ENCODE results near the gene FURIN.
"Not testable (repeated sequence)": the region's sequence is repeated elsewhere in the genome, so short reads cannot be mapped to it uniquely, and the experiment has no call there.

The FURIN gene

GRCh38 chr15:90903733-90904536, 35.5 kb downstream of the FURIN start:
- no peak for FAIRE-seq

- FAIRE-seq: no peak
These were observed 36.4 kb downstream of the FURIN start for GRCh38 chr15:90904746-90905145.

GRCh38 chr15:90905306-90906180, 37.2 kb downstream of the FURIN start:
- no peak for FAIRE-seq

- FAIRE-seq: no peak
These were observed 37.9 kb downstream of the FURIN start for GRCh38 chr15:90906181-90906849.

- no peak for FAIRE-seq
These were observed 38.8 kb downstream of the FURIN start for GRCh38 chr15:90907051-90907660.

- no peak for FAIRE-seq
These were observed 39.6 kb downstream of the FURIN start for GRCh38 chr15:90907838-90908507.

- not testable (repeated sequence) for FAIRE-seq
These were observed 41.1 kb downstream of the FURIN start for GRCh38 chr15:90909449-90909848.

- no peak for FAIRE-seq
These were observed 41.6 kb downstream of the FURIN start for GRCh38 chr15:90909976-90910375.

GRCh38 chr15:90910441-90911301, 42.3 kb downstream of the FURIN start:
- no peak for FAIRE-seq

GRCh38 chr15:90911302-90911623, 42.9 kb downstream of the FURIN start:
- no peak for FAIRE-seq

- FAIRE-seq: no peak
These were observed 43.8 kb downstream of the FURIN start for GRCh38 chr15:90911906-90912769.

- no peak for FAIRE-seq
These were observed 44.3 kb downstream of the FURIN start for GRCh38 chr15:90912770-90913075.

GRCh38 chr15:90913398-90913944, 45.1 kb downstream of the FURIN start:
- no peak for FAIRE-seq

- no peak for FAIRE-seq
These were observed 46.1 kb downstream of the FURIN start for GRCh38 chr15:90914305-90915080.

GRCh38 chr15:90915216-90915807, 46.9 kb downstream of the FURIN start:
- FAIRE-seq: no peak

GRCh38 chr15:90915808-90916440, 47.5 kb downstream of the FURIN start:
- FAIRE-seq: no peak

GRCh38 chr15:90916461-90916860, 48.1 kb downstream of the FURIN start:
- FAIRE-seq: no peak

- FAIRE-seq: no peak
These were observed 49.2 kb downstream of the FURIN start for GRCh38 chr15:90917569-90917968.
